Stimulated activated CD8-positive, alpha-beta memory T cell treated with anti-CD3 and anti-CD28 coated beads, Interleukin-4, amount 100 ng/mL, for 24 hours (primary cell): ENCODE measurements around the gene GRM6.

Source experiments
- DNase-seq: peaks from one replicate; pipeline ENCODE4 v3.0.0-alpha.2; 2020; ENCODE audit warnings: low read depth

Gene GRM6

GRCh38 chr5:178983728-178984127 is 11.4 kb downstream of the GRM6 start:
- no peak for DNase-seq

GRCh38 chr5:178982941-178983340 is 12.2 kb downstream of the GRM6 start:
- DNase-seq: no peak

- no peak for DNase-seq
These were observed 13.7 kb downstream of the GRM6 start for GRCh38 chr5:178981381-178981780.

GRCh38 chr5:178965465-178966055 is 29.6 kb downstream of the GRM6 start:
- no peak for DNase-seq

GRCh38 chr5:178941361-178941760 is 53.8 kb downstream of the GRM6 start:
- DNase-seq: no peak

- no peak for DNase-seq
These were observed 54.4 kb downstream of the GRM6 start, which contains the start of gene ZNF454 for GRCh38 chr5:178940569-178941360. Gene ZNF454, plus strand, starts transcription at chr5:178941198. Its CDS starts 1,594 bp downstream, at chr5:178942792.

- DNase-seq: no peak
These were observed 63.0 kb downstream of the GRM6 start for GRCh38 chr5:178931846-178932760.
